ENCODE measurements around the gene KIF15. TPM values are rescaled to one million over a fixed set of nuclear protein-coding genes. Genes with fewer than 3 reads are reported as not detected.

KIF15 gene
- total RNA-seq, 1 donor, result 9.9 TPM

GRCh38 chr3:44865272-44866035 is 103.9 kb downstream of the KIF15 start:
- H3K4me3 ChIP-seq (ENCODE audit: low read depth, low read length), result no peak overlapping the region
- TF ChIP-seq CTCF (IDR thresholded peaks at IDR 0.05; ENCODE audit: insufficient read depth, low read depth, low read length), result no peak
- DNase-seq (ENCODE audit: low read depth), result no peak

GRCh38 chr3:44867421-44868111 is 106.0 kb downstream of the KIF15 start:
- DNase-seq (ENCODE audit: low read depth), result no peak

GRCh38 chr3:44870375-44871061 is 108.9 kb downstream of the KIF15 start:
- no peak for DNase-seq (ENCODE audit: low read depth)
- no peak for TF ChIP-seq CTCF (IDR thresholded peaks at IDR 0.05; ENCODE audit: insufficient read depth, low read depth, low read length)
- no peak overlapping the region for H3K4me3 ChIP-seq (ENCODE audit: low read depth, low read length)

More at GRCh38 chr3:44867421-44868111, 106.0 kb downstream of the KIF15 start:
- no peak for TF ChIP-seq CTCF (IDR thresholded peaks at IDR 0.05; ENCODE audit: insufficient read depth, low read depth, low read length)
- no peak overlapping the region for H3K4me3 ChIP-seq (ENCODE audit: low read depth, low read length)

GRCh38 chr3:44874308-44874707 is 112.7 kb downstream of the KIF15 start, which contains the start of gene TGM4:
TGM4 (plus strand) TSS chr3:44874608; CDS start chr3:44874679, 71 bp downstream.
- no peak within 1 kb of the TSS for H3K4me3 ChIP-seq (ENCODE audit: low read depth, low read length)
- no peak for DNase-seq (ENCODE audit: low read depth)
- TF ChIP-seq CTCF (IDR thresholded peaks at IDR 0.05; ENCODE audit: insufficient read depth, low read depth, low read length), result no peak

GRCh38 chr3:44875596-44875995 is 114.0 kb downstream of the KIF15 start:
- H3K4me3 ChIP-seq (ENCODE audit: low read depth, low read length), result no peak overlapping the region
- TF ChIP-seq CTCF (IDR thresholded peaks at IDR 0.05; ENCODE audit: insufficient read depth, low read depth, low read length), result no peak
- DNase-seq (ENCODE audit: low read depth), result no peak

GRCh38 chr3:44877333-44877732 is 115.7 kb downstream of the KIF15 start:
- H3K4me3 ChIP-seq (ENCODE audit: low read depth, low read length), result no peak overlapping the region
- TF ChIP-seq CTCF (IDR thresholded peaks at IDR 0.05; ENCODE audit: insufficient read depth, low read depth, low read length), result no peak
- no peak for DNase-seq (ENCODE audit: low read depth)

Measured in fibroblast of villous mesenchyme (primary cell).